Esophagus muscularis mucosa (tissue), 4 donors: ENCODE data around the gene ZFYVE28.

Source experiments
- EP300 ChIP-seq: sonication (generic); formaldehyde crosslinking; IDR thresholded peaks from one replicate; pipeline ENCODE4 v1.6.1; 2017; ENCODE audit warnings: antibody characterized with exemption
- POLR2A ChIP-seq: fragments of 450-650 bp; IDR thresholded peaks from one replicate; pipeline ENCODE4 v1.6.1; 2017; ENCODE audit warnings: antibody characterized with exemption, moderate library complexity, mild to moderate bottlenecking, low read depth
- TF ChIP-seq, protein P1 (sequence below), 3 experiments: fragments of 200-600 bp in 2 of 3; fragments of 450-650 bp in 1 of 3; sonication (generic) in 2 of 3; IDR thresholded peaks; one replicate each; pipeline ENCODE4 v1.5.1; 2017 to 2019; ENCODE audit warnings: antibody characterized with exemption in 3 of 3, mild to moderate bottlenecking in 2 of 3, moderate library complexity in 1 of 3

- TF ChIP-seq, protein P1, sequence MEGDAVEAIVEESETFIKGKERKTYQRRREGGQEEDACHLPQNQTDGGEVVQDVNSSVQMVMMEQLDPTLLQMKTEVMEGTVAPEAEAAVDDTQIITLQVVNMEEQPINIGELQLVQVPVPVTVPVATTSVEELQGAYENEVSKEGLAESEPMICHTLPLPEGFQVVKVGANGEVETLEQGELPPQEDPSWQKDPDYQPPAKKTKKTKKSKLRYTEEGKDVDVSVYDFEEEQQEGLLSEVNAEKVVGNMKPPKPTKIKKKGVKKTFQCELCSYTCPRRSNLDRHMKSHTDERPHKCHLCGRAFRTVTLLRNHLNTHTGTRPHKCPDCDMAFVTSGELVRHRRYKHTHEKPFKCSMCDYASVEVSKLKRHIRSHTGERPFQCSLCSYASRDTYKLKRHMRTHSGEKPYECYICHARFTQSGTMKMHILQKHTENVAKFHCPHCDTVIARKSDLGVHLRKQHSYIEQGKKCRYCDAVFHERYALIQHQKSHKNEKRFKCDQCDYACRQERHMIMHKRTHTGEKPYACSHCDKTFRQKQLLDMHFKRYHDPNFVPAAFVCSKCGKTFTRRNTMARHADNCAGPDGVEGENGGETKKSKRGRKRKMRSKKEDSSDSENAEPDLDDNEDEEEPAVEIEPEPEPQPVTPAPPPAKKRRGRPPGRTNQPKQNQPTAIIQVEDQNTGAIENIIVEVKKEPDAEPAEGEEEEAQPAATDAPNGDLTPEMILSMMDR (IDR thresholded peaks at IDR 0.05) = no peak
- TF ChIP-seq EP300 (no peak), POLR2A (no peak)
Observed at GRCh38 chr4:2399216-2399615, 19.2 kb downstream of the ZFYVE28 start.
